GM19372 (cell line): ENCODE results near the gene FBN1.
A peak's percentile ranks its signal among the peaks of the same experiment; 100 is the strongest.

Experiments
- ATAC-seq: cut with Tn5 transposase; IDR thresholded peaks from one replicate; pipeline ENCODE4 v1.9.1; 2021; ENCODE audit warnings: mild to moderate bottlenecking, low read depth, moderate library complexity; ENCODE audit not compliant: unreplicated experiment

Gene FBN1

DNA sequence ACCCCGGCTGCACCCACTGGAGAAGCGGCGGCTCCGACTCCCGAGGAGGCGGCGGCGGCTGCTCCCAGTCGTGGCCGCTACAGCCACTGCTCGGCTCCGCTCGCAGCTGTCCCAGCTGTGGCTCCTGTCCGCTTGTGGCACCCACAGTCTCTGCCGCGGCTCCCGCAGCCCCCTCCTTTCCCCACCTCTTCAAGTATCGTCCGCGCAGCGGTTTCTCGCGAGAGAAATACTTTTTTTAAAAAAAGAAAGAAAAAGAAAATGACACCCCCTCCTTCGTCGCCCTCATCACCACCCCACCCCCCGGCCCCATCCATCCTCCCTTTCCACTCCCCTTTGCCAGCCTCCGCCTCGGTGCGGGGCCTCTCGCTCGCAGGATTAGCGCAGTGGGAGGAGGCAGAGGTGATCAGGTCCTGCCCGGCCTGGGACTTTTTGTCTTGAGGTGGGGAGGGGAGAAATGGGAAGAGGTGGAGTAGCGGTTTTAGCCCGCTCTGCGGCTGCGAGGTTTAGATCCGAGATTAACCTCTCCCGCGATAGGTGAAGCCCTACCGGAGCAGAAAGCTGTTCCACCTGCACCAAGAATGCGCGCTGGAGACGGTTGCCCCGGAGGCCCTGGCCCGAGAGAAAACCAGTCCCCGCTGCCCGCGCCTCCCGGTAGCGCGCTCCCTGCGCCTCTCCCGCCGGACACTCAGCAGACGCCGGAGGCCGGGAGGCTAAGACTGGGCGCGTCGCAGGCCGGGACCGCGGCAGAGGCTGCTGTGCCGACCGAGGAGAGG lies at the start of gene FBN1:
FBN1 (minus strand) TSS at position 152 of the 773 bp plus-strand sequence. CDS start 940 bp downstream, outside the sequence.
- ATAC-seq: peak; percentile 66

DNA sequence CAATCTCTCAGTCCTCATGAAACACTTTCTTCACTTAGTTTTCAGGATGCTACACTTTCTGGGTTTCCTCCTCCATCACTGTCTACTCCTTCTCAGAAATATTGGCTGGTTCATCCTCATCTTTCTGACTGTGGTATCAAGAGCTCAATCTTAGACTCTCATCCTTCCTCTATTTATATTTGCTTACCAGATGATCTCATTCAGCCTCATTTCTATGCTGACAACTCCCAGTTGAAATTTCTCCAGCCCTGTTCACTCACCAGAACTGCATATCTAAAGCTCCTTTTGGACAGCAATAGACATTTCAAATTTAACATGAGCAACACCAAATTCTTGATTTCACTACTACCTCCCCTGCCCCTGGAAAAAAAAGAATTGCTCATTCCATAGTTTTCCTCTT lies 48.0 kb upstream of the FBN1 start:
- no peak for ATAC-seq

DNA sequence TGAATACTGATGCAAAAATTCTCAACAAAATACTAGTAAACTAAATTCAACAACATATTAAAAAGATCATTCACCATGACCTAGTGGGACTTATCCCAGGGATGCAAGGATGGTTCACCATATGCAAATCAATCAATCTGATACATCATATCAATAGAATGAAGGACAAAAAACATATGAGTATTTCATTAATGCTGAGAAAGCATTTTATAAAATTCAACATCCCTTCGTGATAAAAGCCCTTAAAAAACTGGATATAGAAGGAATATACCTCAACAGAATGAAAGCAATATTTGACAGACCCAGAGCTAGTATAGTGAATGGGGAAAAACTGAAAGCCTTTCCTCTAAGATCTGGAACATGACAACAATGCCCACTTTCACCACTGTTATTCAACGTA lies 43.0 kb upstream of the FBN1 start:
- ATAC-seq: no peak

DNA sequence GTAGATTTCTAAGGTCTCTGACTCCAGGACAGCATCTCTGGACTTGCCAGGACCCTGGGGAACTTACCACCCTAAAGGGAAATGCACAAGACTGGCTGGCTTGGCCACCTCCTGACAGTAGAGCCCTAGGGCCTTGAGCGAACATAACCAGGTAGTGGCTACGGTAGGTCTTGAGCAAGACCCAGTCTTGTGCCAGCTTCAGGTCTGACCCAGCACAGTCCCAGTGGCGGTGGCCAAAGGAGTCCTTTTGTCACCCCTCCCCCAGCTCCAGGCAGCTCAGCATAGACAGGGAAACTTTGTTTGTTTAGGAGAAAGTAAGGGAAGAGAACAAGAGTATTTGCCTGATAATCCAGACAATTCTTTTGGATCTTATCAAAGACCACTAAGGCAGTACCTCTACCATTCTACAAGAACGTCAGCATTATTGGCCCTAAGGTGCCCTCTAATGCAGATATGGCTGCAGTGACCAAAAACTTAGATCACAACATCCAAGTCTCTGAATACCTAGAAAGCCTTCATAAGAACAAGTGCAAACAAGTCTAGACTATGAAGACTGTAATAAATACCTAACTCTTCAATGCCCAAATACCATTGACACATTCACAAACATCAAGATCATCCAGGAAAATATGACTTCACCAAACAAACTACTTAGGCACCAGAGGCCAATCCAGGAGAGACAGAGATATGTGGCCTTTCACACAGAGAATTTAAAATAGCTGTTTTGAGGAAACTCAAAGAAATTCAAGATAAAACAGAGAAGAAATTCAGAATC lies 38.7 kb upstream of the FBN1 start:
- ATAC-seq: no peak

DNA sequence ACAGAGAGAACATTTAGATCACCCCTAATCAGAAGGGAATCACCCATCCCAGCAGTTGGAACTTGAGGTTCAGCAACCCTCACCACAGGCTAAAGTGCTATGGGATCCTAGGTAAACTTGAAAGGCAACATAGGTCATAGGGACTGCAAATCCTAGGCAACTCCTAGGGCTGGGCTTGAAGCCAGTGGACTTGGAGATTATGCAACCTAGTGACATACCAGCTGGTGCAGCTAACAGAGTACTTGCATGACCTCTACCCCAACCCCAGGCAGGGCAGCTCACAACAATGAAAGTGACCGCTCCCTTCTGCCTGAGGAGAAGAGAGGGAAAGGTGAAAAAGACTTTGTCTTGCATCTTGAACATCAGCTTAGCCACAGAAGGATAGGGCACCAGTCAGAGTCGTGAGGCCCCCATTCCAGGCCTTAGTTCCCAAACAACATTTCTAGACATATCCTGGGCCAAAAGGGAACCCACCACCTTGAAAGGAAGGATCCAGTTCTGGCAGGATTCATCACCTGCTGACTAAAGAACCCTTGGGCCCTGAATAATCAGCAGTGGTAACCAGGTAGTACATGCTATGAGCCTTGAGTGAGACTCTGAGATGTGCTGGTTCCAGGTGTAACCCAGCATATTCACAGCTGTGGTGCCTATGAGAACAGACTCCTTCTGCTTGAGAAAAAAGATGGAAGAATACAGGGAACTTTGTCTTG lies 37.6 kb upstream of the FBN1 start:
- no peak for ATAC-seq

DNA sequence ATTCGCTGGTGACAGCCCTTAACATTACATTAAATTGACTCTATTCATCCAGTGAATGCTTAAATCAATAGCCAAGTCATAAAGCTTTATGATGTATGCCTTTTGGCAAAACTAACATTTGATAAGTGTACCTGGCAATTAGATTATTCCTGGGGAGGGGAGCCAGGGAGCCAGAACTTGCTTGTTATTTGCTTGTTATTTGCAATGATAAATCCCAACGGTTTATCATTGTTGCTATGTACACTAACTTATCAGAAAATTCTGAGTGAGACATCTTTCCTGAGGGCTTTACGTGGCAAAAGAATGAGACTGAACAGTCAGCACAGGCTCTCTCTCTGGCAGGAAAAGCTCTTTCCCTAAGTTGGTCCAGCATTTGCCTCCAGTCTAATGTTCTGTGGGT lies 35.8 kb upstream of the FBN1 start:
- ATAC-seq: no peak

DNA sequence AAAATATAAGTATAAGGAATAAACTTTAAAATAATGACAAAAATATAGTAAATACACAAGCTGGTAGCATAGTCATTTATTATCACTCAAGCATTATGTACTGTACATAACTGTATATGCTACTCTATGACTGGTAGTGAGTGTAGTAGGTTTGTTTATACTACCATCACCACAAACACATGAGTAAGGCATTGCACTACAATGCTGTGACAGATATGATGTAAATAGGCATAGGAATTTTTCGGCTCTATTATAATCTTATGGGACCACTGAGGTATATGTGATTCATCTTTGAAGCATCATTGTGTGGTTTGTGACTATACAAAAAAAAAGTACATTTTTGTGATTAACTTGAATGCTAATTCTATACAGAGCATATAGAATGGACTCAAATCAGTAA lies 35.3 kb upstream of the FBN1 start:
- no peak for ATAC-seq

DNA sequence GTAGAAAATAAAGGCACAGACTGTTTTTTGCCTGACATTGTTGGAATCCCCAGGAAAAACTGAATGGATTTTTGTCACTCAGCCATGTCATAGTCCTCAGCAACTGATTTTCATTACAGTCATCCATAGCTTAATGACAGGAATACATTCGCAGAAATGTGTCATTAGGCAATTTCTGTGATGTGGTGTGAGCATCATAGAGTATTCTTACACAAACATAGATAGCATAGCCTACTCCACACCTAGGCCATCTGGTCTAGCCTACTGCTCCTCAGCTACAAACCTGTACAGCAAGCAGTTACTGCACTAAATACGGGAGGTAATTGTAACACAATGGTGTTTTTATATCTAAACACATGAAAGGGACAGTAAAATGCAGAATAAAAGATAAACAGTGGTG lies 34.4 kb upstream of the FBN1 start:
- no peak for ATAC-seq

DNA sequence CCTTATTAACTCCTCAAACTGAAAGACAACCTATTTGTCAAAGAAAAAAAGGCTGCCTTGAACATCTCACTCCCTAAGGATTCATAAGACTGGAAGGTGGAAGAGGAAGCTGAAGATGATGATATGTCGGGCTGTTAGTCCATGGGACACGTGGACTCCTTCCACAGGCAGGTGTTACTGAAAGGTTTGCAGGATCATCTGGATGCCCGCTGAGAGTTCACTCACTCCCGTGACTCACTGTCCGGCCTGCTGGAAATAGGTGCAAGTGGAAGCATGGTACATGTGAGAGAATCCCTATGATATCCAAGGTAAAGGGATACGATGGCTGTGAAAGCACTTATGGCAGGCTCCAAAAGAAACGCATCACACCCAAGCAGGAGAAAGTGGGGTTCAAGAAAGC lies 33.3 kb upstream of the FBN1 start:
- no peak for ATAC-seq

DNA sequence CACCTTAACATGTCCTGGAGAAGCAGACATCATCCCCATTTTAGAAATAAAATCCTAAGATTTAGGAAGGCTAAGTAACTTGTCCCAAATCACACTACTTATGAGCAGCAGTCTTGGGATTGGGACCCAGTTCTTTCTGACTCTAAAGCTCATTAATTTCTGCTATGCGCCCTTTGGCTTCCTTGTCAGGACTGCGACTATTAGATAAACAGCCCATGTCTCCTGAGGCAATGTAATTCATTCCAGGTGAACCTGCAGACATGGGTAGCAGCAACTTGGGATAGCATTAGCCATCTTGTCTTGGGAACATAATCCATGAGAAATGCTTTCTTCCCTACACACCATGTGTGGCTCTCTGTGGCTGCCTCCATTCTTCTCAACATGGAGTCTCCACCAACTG lies 32.3 kb upstream of the FBN1 start:
- no peak for ATAC-seq

DNA sequence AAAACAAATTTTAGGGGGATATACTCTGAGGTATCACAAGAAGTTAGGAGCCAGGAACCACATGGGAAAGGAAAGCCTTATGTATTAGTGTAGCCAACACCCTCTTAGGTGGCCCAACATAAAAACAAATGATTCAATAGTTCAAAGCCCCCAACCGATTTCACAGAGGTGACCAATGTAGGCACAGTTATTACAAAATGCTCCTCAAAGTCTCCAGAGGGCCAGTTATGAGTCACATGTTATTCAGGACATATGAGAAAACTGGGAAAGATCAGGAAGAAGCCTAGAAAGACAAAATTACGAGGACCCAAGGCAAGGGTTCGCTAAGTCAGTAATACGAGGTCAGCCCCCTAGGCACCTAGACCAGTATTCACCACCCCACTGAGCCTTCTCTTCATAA lies 29.9 kb upstream of the FBN1 start:
- no peak for ATAC-seq

DNA sequence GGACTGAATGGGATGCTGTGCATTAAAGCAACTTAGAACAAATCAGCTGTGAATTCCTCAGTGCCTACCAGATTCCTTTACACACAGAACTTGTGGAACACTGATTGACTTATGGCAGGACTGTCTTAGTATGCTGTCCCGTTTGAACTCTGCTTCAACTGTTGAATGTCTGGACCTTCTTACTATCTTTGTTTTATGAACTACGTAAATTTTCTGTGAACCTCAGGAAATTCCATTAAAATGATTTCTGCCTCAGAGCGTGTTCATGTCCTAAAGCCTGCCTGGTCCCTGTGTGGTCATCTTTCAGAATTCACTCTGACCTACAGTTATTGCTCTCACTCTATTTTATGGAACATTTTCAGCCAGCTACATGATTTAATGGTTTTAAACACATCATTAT lies 29.4 kb upstream of the FBN1 start:
- ATAC-seq: no peak

DNA sequence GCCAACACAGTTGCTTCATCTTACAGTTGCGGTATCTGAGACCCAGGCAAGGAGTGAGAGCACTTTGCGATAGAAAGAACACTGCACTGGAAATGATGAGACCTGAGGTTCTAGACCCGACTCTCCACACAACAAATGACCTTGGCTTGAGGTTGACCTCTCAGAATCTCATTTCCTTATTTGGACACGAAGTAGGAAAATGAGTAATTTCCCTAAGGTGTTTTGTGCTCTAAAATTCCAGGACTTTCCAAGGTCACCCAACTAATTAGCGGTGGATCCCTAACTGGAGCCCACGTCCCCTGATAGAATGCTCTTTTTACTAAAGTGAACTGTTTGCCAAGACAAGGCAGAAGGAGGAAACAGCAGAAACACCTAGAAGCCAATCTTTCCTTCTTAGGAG lies 26.7 kb upstream of the FBN1 start:
- no peak for ATAC-seq

DNA sequence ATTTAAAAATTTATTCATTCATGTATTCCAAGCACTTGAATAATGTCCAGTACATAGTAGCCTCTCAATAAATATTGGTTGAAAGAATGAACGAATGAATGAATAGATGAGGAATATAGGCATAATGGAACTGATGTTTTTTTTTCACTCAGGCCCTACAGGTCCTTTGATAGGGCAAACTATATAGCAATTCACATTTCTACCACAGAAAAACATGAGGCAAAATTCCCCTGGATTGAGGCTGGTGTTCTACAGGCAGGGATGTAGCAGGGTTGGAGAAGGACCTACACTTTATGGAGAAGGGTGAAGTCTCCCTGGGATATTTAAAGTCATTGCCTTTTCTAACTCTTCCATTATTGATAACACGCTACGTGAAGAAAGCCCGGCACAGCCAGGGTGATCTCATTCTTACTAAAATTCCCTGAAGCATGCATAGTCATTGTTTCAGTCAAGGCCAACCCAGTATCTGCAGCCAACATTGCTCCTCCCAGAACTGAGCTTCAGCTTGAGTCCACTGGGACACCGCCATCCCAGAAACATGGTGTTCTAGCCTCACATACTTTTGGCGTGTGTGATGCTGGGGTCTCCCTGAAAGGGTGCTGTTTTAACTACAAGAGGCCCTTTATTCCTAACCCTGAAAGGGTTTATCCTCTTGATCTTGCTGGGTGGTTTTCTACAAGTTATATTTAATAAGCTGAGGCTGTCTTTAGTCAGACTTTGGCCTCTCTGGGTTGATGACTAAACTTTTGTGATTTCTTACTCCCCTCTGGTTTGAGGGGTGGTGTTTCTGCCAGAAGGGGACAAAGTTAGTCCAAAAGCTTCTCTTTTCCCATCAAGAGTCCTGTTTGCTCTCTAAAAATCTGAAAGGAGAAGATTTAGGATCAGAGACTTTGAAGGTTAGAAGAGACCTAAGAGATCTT lies 25.9 kb upstream of the FBN1 start:
- ATAC-seq: no peak

DNA sequence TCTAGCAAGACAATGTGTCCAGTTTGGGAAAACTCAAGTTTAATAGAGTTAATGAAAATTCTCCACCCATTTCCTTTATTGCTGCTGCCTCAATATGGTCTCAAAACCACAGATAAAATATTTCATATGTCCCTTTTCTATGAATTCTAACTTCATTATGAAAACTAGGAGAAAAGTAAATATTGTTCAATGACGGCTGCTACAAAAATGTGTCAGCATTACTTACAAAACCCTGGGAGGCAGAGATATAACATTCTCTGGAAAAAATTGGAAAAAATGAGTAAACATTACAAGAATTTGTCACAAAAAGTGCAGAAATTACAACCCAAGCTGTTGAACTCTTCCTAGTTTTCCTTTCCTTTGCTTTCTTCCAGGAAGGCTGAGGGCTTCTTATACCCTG lies 22.2 kb upstream of the FBN1 start:
- ATAC-seq: no peak

DNA sequence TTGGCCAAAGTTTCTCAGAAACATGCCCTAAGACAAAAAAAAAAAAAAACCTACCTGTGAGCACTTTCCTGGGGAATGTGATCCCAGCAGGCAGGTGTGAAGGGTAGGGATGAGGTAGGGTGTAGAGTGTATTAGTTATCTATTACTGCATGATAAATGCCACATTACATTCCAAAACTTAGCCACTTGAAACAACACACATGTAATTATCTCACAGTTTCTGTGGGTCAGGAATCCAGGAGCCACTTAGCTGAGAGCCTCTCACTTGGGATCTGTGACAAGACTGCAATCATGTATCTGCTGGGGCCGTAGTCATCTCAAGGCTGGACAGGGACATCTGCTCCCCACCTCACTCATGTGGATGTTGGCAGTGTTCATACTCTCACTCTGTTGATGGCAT lies 18.9 kb upstream of the FBN1 start:
- no peak for ATAC-seq

DNA sequence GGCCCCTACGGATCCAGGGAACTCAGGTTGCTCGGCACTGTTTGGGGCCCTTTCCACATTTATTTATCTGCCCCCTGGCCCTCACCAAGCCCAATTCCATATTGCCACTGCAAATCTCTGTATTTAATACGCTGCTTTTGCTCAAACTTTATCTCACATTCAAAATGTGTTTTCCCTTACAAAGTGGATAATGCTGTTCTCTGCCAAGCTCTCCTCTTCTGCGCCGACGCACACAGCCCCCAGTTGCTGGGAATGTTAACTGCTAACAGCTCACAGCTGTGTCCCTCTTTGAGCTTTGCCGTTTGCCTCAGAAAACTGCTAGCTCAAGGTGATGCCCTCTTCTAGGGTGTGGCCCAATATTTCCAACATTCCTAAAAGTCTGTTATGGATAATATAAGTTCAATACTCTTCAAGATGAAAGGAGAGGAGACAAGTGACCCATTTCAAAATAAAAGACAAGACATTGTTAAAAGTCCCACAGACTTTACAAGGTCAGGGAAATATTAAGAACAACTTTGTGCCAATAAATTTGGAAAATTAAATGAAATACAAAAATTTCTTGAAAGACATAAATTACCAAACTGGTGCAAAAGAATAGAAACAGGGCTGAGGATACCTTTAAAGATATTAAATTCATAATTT lies 12.6 kb upstream of the FBN1 start:
- ATAC-seq: no peak

DNA sequence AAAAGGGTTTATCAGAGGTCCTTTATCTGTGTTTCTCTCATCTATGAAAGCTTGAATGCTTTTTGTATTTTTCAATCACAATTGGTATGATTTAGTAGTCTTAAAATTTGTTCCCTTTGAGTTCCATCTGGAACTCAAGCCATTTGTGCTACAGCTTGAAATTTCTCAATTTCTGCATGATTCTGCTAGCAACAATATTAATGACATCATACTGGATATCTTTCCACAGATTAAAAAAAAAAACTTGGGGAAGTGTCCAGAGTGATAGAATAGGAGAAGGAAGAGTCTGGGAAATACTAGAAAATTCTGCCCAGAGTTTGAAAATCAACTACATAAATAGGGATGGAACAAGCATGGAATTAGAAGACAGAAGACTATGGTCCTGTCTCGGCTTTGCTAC lies 9.3 kb upstream of the FBN1 start:
- no peak for ATAC-seq

DNA sequence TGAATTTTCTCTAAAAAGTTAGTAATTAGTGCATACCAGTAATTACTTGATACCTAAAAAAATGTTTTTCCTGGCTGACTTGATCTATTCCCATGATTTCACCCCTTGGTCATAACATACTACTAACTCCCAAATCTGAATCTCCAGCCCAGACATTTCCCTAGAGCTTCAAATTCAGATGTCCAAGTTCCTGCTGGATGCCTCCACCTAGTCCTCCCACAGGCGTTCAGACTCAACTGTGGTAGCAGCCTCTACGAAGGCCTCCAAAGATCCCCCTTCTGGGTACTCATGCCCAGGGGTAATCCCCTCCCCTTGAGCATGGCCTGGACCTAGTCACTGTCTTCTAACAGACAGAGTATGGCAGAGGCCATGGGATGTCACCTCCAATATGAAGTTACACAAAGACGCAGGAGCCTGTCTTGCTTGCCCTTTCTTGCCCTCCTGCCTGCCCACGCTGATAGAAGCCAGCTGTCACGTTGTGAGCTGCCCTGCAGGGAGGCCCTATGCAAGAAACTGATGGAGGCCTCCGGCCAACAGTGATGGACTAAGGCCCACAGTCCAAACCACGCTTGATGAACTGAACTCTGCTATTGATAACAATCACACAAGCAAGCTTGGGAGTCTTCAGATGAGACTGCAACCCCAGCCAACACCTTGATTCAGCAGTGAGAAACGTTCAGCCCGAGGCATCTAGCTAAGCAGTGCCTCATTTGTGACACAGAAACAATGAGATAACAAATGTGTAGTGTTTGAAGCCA lies 8.6 kb upstream of the FBN1 start:
- no peak for ATAC-seq
